ENCODE results near the gene TMED1. TPM values are rescaled to one million over a fixed set of nuclear protein-coding genes. Genes with fewer than 3 reads are reported as not detected.
"Not testable (repeated sequence)": the region's sequence is repeated elsewhere in the genome, so short reads cannot be mapped to it uniquely, and the experiment has no call there.

The TMED1 gene
- total RNA-seq, 2 donors from 2014 or later = 15.4 to 17.9 TPM

DNA sequence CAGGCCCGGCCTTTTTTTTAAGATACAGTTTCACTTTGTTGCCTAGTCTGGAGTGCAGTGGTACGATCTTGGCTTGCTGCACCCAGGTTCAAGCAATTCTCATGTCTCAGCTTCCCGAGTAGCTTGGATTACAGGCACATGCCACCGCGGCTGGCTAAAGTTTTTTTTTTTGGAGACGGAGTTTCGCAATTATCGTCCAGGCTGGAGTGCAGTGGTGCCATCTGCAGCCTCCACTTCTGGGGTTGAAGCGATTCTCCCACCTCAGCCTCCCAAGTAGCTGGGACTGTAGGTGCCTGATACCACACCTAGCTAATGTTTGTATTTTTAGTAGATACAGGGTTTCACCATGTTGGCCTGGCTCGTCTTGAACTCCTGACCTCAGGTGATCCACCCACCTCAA lies 30.5 kb upstream of the TMED1 start:
- intact Hi-C loops (cut with DNase I) = loop anchor here in 1 of 2 donors (10.0 kb wide), 1 partner anchor 152 kb away; the partner anchor contains the start of gene DNM2
- DNase-seq (ENCODE audit: low spot score) = no peak

DNA sequence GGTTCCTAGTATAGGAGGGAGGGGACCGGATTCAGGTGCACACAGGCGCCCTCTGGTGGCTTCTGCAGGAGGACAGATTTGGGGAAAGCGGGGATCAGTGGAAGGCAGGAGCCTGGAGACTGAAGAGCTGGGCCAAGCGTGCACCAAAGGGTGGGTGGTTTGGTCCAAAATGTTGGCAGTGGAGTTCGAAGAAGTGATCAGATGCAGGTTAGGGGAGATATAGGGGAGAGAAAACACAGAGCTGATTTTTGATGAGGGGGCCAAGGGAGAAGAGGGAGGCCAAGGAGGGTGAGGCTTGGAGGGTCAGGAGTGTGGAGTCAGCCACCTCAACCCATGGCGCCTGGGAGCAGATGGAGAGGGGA lies 28.5 kb upstream of the TMED1 start:
- intact Hi-C loops (cut with DNase I) = loop anchor here in 1 of 2 donors (10.0 kb wide), 1 partner anchor 150 kb away; the partner anchor contains the start of gene DNM2
- peak; percentile 94 for DNase-seq (ENCODE audit: low spot score)

DNA sequence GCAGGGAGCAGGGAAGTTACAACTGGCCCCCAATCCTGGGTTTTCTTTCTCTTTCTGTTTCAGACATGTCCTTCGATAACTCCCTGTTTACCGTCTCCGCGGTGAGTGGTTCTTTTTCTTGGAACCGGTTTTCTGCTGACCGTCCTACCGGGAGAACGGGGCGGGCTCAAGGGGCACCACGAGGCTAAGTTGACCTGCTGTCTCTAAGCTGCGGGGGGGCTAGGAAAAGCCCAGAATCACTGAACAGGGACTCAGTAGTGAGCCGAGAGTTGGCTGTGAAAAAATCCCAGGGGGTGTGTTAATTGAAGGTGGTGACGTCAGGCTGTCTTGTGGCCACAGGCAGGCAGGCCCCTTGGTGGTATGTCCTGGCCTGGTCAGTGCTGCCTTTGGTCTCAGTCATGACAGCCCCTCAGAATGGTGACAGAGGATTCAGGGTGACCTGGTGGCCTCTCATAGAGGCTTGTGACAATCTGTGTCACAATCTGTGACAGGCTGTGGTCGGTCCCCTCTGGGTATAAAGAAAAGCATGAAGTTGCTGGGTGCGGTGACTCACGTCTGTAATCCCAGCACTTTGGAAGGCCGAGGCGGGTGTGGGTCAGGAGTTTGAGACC lies 27.2 kb upstream of the TMED1 start:
- intact Hi-C loops (cut with DNase I) = loop anchor here in 1 of 2 donors (10.0 kb wide), 1 partner anchor 148 kb away; the partner anchor contains the start of gene DNM2
- DNase-seq (ENCODE audit: low spot score) = no peak

DNA sequence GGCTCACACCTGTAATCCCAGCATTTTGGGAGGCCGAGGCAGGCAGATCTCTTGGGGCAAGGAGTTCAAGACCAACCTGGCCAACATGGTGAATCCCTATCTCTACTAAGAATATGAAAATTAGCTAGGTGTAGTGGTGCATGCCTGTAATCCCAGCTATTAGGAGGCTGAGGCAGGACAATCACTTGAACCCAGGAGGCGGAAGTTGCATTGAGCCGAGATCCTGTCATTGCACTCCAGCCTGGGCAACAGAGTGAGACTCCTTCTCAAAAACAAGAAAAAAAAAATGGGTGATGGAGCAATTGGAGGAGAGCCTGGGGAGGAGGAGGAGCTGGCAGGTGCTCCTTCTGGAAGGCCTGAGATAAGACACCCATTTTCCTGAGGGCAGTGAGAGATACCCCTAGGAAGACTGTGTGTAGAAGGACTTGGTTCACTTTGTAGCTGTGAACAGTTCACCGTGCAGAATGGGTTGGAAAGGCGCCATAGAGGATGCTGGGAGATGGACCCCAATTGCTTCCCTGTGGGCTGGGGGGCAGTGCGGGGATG lies 26.6 kb upstream of the TMED1 start:
- intact Hi-C loops (cut with DNase I) = loop anchor here in 1 of 2 donors (10.0 kb wide), 1 partner anchor 148 kb away; the partner anchor contains the start of gene DNM2
- DNase-seq (ENCODE audit: low spot score) = no peak

DNA sequence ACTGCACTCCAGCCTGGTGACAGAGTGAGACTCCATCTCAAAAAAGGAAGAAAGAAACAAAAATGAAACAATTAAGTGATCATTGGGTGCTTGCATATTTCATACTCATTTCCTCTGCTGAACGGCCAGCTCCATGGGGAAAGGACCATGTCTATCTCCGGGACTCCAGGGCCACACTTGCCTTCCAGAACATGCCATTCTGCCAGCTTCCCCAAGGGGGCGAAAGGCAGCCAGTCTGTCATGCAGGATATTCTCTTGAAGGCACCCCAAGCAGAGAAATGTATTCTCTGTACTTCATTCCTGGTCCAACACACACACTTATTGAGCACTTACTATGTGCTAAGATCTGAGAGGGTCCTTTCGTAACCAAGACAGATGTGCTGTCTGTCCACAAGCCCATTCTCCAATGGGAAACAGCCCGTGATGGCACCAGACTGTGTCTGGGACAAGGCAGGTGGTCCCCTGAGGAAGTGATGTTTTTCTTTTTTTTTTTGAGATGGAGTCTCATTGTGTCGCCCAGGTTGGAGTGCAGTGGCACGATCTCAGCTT lies 25.2 kb upstream of the TMED1 start:
- intact Hi-C loops (cut with DNase I) = loop anchor here in 1 of 2 donors (10.0 kb wide), 1 partner anchor 146 kb away; the partner anchor contains the start of gene DNM2
- no peak for DNase-seq (ENCODE audit: low spot score)

DNA sequence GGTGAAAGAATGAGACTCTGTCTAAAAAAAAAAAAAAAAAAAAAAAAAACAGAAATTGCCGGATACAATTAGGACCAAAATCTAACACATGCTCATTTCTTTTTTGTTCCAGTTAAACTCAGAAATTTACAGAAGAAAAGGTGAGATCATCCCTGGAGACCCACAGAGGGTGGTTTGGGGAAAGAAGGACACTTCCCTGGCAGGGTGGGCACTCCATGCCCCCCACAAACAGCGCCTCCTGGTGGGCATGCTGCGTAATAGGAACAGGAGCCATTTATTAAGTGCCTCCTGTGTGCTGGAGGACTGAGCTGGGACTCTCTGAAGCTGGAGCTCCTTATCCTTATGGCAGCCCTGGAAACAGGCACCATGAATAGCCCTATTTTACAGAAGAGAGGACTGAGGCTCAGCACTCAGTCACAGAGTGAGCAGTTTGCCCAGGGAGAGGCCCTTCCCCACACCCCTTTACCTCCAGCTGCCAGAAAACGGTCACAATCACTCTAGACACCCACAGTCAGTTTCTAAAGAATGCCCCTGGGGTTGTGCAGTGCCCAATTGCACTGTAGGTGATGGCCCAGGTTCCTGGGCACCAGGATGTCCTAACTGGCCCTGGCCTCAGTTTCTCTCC lies 22.3 kb upstream of the TMED1 start:
- intact Hi-C loops (cut with DNase I) = no loop called here
- no peak for DNase-seq (ENCODE audit: low spot score)

DNA sequence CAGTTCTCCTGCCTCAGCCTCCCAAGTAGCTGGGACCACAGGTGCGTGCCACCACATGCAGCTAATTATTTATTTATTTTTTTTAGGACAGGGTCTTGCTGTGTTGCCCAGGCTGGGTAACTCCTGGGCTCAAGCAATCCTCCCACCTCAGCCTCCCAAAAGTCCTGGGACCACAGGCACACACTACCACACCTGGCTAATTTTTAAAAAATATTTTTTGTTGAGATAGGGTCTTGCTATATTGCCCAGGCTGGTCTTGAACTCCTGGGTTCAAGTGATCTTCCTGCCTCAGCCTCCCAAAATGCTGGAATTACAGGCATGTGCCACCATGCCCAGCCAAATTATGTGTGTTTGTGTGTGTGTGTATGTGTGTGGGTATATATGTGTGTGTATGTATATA lies 20.9 kb upstream of the TMED1 start:
- intact Hi-C loops (cut with DNase I) = not testable (repeated sequence)

DNA sequence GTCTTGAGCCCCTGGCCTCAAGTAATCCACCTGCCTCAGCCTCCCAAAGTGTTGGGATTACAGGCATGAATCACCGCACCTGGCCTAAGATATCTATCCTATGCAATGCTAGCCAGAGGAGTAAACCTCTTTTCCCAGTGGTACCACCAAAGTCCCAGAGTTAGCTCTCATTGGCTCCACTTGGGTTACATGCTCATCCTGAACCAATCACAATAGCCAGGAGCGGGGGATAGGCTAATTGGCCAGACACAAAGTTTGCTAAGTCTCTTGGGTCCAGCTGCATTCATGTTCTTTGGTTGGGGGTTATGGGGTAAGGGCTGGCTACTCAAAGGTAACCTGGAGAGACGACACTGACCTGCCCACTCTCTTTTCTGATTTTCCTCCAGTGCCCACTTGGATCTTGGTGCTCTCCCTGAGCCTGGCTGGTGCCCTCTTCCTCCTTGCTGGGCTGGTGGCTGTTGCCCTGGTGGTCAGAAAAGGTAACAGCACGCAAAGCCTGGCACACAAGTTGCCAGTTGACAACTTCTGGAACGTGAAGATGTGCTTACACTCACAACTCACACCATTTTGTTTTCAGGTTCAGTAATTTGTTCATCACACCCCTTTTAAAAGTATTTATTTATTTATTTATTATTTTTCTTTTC lies 20.0 kb upstream of the TMED1 start:
- no peak for DNase-seq (ENCODE audit: low spot score)
- intact Hi-C loops (cut with DNase I) = no loop called here

More for the DNA sequence above, 20.9 kb upstream of the TMED1 start:
- DNase-seq (ENCODE audit: low spot score) = not testable (repeated sequence)

DNA sequence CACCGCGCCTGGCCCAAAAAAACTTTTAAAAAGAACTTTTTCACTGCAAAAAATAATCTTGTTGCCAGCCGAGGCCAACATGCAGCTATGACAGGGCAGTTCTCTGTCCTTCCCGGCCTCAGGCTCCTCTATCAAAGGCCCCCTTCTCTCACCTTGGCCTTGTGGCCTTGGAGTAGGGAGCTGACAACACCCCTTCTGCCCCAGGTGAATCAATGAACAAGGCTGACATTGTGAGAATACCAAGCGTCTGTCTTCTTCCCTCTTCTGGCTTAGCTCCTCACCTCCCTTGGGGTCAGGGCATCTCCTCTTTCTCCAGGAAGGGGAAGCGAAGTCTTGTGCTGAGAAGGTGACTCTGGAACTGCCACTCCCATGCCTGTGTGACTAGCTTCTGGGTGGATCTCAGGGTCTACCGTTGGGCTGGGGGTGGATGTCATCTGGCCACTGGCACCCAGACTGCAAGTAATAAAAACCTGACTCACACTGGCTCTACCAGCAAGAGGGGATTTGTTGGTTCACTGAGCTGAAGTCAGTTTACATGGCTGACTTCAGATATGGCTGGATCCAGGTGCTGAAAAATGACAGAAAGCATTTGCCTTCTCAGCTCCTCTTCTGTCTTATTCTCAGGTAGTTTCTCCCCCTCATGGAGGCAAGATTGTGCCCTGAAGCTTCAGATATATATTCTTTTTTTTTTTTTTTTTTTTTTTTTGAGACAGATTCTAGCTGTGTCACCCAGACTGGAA lies 18.5 kb upstream of the TMED1 start:
- no peak for DNase-seq (ENCODE audit: low spot score)
- intact Hi-C loops (cut with DNase I) = no loop called here

DNA sequence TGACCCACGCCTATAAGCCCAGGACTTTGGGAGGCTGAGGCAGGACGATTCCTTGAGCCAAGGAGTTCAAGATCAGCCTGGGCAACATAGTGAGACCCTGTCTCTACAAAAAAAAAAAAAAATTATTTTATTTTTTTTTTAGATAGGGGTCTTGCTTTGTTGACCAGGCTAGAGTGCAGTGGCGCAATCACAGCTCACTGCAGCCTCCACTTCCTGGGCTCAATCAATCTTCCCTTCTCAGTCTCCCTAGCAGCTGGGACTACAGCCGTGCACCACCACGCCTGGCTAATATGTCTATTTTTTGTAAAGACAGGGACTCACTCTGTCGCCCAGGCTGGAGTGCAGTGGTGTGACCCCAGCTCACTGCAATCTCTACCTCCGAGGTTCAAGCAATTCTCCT lies 16.9 kb upstream of the TMED1 start:
- intact Hi-C loops (cut with DNase I) = no loop called here
- no peak for DNase-seq (ENCODE audit: low spot score)

DNA sequence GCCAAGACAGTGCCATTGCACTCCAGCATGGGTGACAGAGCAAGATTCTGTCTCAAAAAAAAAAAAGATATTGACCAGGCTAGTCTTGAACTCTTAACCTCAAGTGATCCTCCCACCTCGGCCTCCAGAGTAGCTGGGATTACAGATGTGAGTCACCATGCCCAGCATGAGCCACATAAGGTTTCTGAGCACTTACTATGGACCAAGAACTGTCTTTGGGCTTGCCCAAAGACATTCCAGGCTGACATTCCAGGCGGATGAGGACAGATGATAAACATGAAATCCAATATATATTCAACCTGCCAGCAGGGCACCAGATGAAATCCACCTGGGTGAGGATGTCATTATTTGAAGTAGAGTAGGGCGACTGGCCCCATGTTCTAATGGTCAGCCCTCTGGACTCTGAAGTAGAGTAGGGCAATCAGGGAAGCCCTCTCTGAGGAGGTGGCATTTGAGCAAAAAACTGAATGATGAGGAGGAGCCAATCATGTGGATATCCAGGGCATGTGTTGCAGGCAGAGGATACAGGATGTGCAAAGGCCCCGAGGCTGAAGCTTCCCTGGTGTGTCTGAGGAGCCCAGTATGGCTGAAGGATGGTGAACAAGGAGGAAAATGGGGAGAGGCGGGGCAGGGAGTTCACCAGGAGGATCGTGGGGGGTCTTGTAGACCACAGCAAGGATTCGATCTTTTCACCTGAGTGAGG lies 16.2 kb upstream of the TMED1 start:
- no peak for DNase-seq (ENCODE audit: low spot score)
- intact Hi-C loops (cut with DNase I) = no loop called here

DNA sequence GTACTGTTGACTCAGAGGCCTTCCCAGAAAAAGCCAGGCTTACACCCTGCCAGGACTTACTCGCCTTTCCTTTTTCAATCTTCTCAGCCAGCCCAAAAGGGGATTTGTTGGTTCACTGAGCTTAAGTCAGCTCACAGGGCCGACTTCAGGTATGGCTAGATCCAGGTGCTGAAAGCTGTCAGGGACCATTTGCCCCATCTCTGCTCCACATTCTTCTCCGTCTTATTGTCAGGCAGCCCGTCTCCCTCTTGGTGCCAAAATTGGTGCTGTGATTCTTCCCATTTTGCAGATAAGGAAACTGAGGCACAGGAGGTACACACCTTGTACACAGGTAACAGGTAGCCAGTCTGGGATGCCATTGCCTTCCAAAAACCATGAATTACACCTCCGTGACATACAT lies 14.6 kb upstream of the TMED1 start:
- no peak for DNase-seq (ENCODE audit: low spot score)
- intact Hi-C loops (cut with DNase I) = no loop called here

DNA sequence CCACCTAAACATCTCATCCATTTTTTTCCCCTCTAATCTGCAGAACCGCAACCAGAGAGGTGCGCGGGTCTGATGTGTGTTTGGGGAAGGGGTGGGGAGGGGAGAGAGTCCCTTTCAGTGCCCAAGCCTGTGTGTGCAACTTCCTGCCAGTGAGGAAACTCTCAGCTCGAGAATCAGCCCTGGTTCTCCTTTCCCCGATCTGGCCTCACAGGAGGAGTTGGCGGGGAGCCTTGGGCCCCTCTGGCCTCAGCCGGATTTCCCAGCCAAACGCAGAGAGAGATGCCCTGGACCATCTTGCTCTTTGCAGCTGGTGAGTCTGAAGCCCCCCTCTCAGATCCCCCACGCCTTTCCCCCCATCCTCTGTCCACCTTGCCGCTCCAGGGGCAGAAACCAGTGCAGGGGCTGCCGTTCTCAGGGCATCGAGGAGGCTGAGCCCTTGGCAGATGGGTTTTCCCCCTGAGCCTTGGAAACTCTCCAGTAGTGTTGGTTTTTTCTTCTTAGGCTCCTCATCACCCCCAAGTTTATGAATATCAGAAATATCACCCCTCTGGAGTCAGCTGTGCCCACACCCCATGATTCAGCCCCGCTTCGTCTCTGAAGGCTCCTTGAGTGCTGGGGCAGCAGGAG lies 12.3 kb upstream of the TMED1 start, which contains the start of gene C19orf38:
TSS of gene C19orf38 (plus strand) at position 186 of the 627 bp plus-strand sequence. CDS start at position 280, 94 bp downstream.
- no peak for DNase-seq (ENCODE audit: low spot score)

DNA sequence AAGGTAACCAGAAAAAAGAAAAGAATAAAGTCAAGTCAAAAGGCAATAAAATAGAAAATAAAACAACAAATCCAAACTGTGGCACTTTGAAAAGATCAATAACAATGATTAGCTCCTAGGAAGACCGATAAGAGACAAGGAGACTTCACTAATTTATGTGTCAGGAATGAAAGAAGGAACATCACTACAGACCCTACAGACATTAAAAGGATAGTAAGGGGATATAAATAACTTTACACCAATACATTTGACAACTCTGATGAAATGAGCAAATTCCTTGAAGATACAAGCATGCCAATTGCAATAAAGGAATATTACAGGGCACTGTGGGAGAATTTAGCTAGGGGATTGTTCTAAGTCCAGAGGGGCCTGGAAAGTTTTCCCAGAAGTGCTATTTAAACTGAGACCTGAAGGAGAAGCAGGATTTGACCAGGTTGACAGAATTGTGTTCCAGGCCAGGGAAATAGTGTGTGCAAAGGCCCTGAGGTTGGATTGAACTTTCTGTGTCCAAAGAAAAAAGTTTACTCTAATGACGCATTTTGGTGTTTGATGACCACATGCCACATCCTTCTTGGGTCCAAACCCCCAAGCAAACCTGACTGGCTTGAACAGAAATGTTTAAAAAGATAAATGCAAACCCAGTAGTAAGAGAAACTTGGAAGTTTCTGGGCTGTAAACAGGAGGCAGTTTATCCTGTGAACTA lies 10.6 kb upstream of the TMED1 start:
- DNase-seq (ENCODE audit: low spot score) = no peak
- intact Hi-C loops (cut with DNase I) = no loop called here

More for the DNA sequence above, 12.3 kb upstream of the TMED1 start, which contains the start of gene C19orf38:
- intact Hi-C loops (cut with DNase I) = no loop called here

DNA sequence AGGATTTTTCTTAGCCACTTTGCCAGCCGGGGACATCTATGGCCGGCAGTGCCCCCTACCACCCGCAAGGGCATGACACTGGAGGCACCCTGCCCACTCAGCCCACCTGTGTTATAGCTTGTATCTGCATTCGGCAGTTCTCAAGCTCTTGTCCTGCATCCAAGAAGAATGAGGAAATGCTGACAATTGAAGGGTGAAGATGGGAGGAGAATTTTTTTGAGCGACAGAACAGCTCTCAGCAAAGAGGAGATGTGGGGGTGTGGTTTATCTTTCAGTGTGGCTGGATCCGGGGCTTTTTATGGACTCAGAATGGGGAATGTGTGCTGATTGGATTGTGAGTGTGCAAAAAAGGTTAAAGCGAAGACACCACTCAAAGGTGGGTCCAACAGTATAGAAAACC lies 6.8 kb upstream of the TMED1 start:
- intact Hi-C loops (cut with DNase I) = no loop called here
- DNase-seq (ENCODE audit: low spot score) = no peak

DNA sequence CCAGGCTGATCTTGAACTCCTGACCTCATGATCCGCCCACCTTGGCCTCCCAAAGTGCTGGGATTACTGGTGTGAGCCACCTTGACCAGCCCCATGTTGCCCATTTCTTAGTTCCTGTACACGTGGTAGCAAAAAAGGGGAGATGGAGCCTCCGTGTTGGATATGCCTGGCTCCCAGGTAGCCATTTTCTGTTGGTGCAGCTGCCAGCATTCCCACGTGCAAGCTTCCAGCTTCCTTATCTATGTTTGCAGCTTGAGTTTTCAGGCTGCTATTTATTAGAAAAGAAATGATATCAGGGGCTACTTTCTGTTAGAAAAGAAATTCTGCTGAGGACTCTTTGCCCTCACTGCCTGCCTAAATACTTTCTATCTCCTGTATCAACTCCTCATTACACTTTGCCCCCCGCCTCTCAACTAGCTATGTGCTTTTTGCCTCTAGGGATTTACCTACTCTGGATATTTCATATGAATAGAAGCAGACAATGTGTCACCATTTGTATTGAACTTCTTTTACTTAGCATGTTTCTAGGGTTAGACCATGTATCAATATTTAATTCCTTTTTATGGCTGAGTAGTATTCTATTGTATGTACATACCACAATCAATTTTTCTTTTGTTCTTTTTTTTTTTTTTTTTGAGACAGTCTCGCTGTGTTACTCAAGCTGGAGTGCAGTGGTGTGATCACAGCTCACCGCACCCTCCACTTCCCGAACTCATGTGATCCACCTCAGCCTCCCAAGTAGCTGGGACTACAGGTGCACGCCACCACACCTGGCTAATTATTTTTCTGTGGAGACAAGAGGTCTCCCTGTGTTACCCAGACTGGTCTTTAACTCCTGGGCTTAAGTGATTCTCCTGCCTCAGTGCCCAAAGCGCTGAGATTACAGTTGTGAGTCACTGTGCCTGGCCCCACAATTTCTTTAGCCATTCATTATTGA lies 3.4 kb upstream of the TMED1 start:
- no peak for DNase-seq (ENCODE audit: low spot score)
- intact Hi-C loops (cut with DNase I) = no loop called here

Measured in posterior vena cava (tissue), 2 donors.